AG04450 (cell line): ENCODE results near the gene MRPL20. TPM values are rescaled to one million over a fixed set of nuclear protein-coding genes. Genes with fewer than 3 reads are reported as not detected.
"Not testable (repeated sequence)": the region's sequence is repeated elsewhere in the genome, so short reads cannot be mapped to it uniquely, and the experiment has no call there.

Experiments used
- CTCF ChIA-PET: fragments of 300-600, 350-600 bp; formaldehyde crosslinking; extraction: SDS; loops from one replicate; lab custom pipeline; 2022; ENCODE audit warnings: antibody characterized with exemption, inconsistent platforms; lab: Charles Lee
- POLR2A ChIA-PET: fragments of 350-600 bp; formaldehyde crosslinking; extraction: SDS; loops from one replicate; lab custom pipeline; 2021; ENCODE audit warnings: antibody characterized with exemption, inconsistent platforms; lab: Yijun Ruan, JAX
- DNase-seq: peaks from one replicate; pipeline ENCODE4 v3.0.0-alpha.2; 2011; ENCODE audit warnings: low read depth, low spot score
- H3K27ac ChIP-seq: one replicate; pipeline ENCODE4 v1.5.1; 2012; ENCODE audit warnings: low read depth, low read length, control low read depth
- H3K27me3 ChIP-seq: one replicate; pipeline ENCODE4 v1.6.0; 2012; ENCODE audit warnings: low read length; ENCODE audit not compliant: control insufficient read depth, insufficient read depth
- H3K4me3 ChIP-seq: 2 replicates; pipeline ENCODE4 v1.5.1; 2011; ENCODE audit warnings: mild to moderate bottlenecking, low read depth, low read length, control low read depth
- H3K9me3 ChIP-seq: 2 replicates; pipeline ENCODE4 v1.5.1; 2012; ENCODE audit warnings: low read length; ENCODE audit not compliant: control insufficient read depth, insufficient read depth
- polyA plus RNA-seq: library from polyadenylated mRNA; depleted of rRNA; stranded (reverse); fragments of >200 nt; gene quantifications from 2 replicates; pipeline ENCODE4 v1.2.3, GENCODE V29; 2011
- TF ChIP-seq, protein P1 (sequence below): IDR thresholded peaks from 2 replicates; pipeline ENCODE4 v1.5.1; 2011; ENCODE audit warnings: low read depth, low read length, control low read depth, inconsistent platforms

Gene MRPL20
- polyA plus RNA-seq, 1 experiment = 140 TPM

DNA sequence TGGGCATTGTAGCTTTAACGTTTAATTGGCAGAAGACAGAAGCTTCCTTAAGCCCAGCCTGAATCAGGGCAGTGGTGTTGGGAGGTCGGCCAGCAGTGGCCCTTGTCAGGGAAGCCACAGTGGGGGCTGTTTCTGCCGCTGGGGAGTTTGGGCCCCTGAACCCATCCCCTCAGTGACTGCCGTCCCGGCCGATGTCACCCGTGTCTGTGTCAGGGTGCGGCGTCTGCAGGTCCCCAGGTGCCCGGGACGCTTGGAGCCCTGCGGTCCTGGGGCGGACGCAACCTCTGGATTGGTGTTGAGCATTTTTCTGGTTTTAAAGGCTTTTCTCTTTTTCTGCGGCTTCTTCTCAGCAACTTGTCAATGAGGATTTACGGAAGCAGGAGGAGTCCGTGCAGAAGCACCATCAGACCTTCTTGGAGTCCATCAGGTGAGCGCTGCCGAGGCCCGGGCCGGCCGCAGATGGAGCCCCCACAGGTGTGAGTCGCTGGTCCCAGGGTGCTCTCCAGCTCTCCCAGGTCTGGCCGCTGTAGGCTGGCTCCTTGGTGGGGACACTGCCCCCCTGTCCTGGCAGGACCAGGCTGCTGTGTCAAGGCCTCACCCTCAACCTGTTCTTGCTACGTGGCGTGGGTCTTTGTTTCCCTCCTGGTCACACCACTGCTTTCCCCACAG is 44.7 kb upstream of the MRPL20 start:
- ChIA-PET POLR2A (interaction anchor here (1.2 kb wide), 1 partner anchor 77 kb away, joined by 4 read pairs; the partner anchor contains the start of gene AURKAIP1), CTCF (no interaction called here)
- TF ChIP-seq, protein P1, sequence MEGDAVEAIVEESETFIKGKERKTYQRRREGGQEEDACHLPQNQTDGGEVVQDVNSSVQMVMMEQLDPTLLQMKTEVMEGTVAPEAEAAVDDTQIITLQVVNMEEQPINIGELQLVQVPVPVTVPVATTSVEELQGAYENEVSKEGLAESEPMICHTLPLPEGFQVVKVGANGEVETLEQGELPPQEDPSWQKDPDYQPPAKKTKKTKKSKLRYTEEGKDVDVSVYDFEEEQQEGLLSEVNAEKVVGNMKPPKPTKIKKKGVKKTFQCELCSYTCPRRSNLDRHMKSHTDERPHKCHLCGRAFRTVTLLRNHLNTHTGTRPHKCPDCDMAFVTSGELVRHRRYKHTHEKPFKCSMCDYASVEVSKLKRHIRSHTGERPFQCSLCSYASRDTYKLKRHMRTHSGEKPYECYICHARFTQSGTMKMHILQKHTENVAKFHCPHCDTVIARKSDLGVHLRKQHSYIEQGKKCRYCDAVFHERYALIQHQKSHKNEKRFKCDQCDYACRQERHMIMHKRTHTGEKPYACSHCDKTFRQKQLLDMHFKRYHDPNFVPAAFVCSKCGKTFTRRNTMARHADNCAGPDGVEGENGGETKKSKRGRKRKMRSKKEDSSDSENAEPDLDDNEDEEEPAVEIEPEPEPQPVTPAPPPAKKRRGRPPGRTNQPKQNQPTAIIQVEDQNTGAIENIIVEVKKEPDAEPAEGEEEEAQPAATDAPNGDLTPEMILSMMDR = no peak
- H3K27ac ChIP-seq = no peak overlapping the region
- H3K9me3 ChIP-seq = no peaks in the 10 kb centered on the region; the same call in 1 of the 2 replicates
- no peak for DNase-seq
- no peaks in the 10 kb centered on the region for H3K27me3 ChIP-seq
- no peak overlapping the region for H3K4me3 ChIP-seq

DNA sequence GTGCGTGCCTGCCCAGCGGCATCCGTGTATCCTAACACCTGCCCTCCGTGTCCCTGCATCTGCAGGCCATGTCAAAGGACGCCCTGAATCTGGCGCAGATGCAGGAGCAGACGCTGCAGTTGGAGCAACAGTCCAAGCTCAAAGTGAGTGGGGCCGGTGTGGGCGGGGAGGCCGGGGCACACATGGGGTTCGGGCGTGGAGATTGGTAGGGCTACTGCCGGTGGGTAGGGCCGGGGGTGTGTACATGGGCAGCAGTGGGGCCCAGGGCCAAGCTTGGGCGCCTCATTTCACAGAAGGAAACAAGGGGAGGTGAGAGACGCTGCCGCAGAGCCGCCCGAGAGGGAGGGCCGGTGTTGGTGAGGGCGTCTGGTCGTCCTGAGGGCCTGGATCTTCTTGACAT is 43.5 kb upstream of the MRPL20 start:
- CTCF ChIA-PET, H3K4me3 ChIP-seq, H3K27ac ChIP-seq, DNase-seq, H3K9me3 ChIP-seq, H3K27me3 ChIP-seq: not testable (repeated sequence)
- POLR2A ChIA-PET = interaction anchor here (1.2 kb wide), 1 partner anchor 76 kb away, joined by 4 read pairs; the partner anchor contains the start of gene AURKAIP1

DNA sequence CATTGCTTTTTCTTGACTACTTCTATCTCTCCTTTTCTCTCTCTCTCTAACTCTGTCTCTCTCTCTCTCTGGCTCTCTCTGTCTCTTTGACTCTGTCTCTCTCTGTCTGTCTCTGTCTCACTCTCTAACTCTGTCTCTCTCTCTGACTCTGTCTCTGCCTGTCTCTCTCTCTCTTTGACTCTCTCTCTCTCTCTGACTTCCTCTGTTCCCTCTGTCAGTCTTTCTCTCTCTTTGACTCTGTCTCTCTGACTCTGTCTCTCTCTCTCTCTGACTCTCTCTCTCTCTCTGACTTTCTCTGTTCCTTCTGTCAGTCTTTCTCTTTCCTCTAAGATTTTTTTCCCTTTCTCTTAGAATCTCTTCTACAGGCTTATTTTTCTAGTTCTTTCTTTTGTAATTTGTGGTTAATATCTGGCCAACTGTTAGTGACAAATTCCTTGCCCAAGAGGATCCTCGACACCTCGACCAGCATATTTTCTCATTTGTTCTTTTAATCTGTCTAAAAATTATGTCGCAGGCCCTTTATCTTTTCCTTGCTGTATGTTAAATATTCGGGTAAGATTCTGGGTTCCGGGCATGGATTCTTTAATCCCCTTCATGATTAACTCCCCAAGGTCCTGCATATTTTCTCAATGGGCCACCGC is 42.1 kb upstream of the MRPL20 start, which contains the start of gene ATAD3C:
TSS of gene ATAD3C (plus strand) at position 591 of the 641 bp plus-strand sequence. CDS start 995 bp downstream, outside the sequence.
- CTCF ChIA-PET = interaction anchor here (0.8 to 1.1 kb wide), 2 partner anchors 7 to 9 kb away, joined by 3 read pairs; no protein-coding TSS in a partner anchor
- H3K27me3 ChIP-seq = no peaks in the 10 kb centered on the region
- POLR2A ChIA-PET = no interaction called here
- no peak within 1 kb of the TSS for H3K4me3 ChIP-seq
- no peaks in the 10 kb centered on the region; the same call in 1 of the 2 replicates for H3K9me3 ChIP-seq
- TF ChIP-seq, protein P1 = no peak
- H3K27ac ChIP-seq = no peak within 1 kb of the TSS
- no peak for DNase-seq

DNA sequence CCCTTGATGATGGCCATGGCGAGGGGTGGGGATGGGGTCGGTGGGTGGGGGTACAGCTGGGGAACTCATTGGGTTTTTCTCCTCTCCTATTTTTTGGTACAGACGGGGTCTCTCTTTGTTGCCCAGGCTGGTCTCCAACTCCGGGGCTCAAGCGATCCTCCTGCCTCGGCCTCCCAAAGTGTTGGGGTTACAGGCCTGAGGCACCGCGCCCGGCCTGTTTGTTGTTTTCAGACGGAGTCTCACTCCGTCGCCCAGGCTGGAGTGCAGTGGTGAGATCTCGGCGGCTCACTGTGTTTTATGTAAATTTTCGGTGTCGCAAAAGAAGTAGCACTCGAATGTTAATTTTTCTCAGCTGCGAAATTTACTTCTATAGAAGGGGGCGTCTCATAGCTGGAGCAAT is 39.5 kb upstream of the MRPL20 start:
- H3K27ac ChIP-seq, H3K9me3 ChIP-seq, POLR2A ChIA-PET, CTCF ChIA-PET, H3K27me3 ChIP-seq, DNase-seq, H3K4me3 ChIP-seq: not testable (repeated sequence)

DNA sequence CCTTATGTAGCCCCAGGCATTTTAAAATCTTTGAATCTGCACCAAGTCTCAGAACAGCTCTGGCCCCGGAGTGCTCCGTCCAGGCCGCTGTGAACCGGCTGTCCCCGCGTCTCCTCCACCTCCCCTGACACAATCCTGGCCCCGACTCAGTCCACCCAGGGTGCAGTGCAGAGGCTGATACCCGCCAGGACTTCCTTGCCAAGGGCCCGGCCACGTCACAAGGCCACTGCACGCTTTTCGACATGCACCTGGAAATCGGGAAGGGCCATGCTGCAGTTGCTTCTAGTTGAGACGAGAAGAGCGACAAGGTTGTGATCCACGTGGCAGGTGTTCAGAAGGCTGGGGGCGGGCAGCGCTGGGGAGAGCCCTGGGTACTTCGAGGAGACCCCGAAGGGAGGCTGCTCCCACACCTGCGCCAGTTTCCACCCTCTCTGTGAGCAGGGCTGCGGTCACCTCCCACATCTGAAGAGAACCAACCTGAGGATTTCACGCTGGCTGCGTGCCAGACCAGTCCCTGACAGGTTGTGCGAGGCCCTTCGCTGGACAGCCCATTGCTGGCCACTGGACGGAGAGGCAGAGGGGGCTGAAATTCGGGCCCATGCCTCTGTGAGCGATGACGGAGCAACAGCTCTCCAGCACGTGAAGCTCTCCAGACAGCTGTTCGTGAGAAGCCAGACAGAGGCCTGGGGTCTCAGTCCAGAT is 35.1 kb upstream of the MRPL20 start:
- Histone ChIP-seq H3K27me3 (no peaks in the 10 kb centered on the region), H3K4me3 (no peak overlapping the region), H3K27ac (no peak overlapping the region), H3K9me3 (no peaks in the 10 kb centered on the region; the same call in 1 of the 2 replicates)
- ChIA-PET CTCF (interaction anchor here (0.6 to 2.4 kb wide), 7 partner anchors 7 to 67 kb away, joined by 3 to 13 read pairs (median 4); partner anchors contain the start of genes ATAD3C, AURKAIP1 and CCNL2), POLR2A (interaction anchor here (0.6 to 1.5 kb wide), 2 partner anchors 35 to 72 kb away, joined by 3 read pairs; no protein-coding TSS in a partner anchor)
- DNase-seq = no peak
- TF ChIP-seq, protein P1 = no peak
